ENCODE data around the gene RHOBTB1.

RHOBTB1 gene

DNA sequence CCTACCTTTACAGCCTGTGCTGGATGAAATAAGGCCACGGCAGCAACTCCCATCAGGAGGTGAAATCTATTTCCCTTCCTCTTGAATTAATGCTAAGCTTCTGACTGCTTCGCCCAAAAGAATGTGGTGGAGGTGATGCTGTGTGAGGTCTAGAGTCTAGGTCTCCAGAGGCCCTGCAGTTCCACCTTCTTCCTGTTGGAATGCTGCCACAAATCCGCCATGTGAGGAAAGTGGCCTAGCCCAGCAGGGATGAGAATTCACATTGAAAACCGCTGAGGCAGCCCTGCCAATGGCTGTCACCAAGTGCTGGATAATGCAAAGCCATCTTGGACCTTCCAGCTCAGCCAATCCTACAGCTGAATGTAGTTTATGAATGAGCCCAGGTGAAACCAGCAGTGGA lies 28.0 kb downstream of the RHOBTB1 start:
- no peak for DNase-seq (ENCODE audit: low read depth)
- no peak overlapping the region for H3K4me3 ChIP-seq (ENCODE audit: low read depth, low read length)
- TF ChIP-seq, protein P1, sequence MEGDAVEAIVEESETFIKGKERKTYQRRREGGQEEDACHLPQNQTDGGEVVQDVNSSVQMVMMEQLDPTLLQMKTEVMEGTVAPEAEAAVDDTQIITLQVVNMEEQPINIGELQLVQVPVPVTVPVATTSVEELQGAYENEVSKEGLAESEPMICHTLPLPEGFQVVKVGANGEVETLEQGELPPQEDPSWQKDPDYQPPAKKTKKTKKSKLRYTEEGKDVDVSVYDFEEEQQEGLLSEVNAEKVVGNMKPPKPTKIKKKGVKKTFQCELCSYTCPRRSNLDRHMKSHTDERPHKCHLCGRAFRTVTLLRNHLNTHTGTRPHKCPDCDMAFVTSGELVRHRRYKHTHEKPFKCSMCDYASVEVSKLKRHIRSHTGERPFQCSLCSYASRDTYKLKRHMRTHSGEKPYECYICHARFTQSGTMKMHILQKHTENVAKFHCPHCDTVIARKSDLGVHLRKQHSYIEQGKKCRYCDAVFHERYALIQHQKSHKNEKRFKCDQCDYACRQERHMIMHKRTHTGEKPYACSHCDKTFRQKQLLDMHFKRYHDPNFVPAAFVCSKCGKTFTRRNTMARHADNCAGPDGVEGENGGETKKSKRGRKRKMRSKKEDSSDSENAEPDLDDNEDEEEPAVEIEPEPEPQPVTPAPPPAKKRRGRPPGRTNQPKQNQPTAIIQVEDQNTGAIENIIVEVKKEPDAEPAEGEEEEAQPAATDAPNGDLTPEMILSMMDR (IDR thresholded peaks at IDR 0.05; ENCODE audit: insufficient read depth, low read depth, low read length, missing control alignments): peak; percentile 1

DNA sequence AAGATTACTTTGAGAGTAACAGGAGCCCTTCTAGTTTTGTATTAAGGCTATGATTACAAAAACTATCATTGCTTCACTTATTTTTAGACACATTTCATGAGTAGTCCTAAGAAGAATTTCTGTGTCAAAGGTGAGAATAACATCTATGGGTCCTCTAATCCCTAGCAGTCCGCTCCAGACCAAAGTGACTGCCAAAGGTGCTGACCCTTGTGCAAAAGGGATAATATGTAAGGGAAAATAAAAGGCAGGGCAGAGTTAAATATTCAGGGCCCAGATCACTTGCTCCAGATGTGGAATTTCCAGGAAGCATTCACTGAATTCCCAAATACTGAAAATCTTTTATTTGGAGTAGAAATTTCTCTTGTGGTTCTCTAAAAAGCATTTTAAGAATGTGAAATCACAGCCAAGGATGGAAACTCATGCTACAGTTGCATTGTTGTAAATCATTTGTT lies 29.3 kb downstream of the RHOBTB1 start:
- H3K4me3 ChIP-seq (ENCODE audit: low read depth, low read length): no peak overlapping the region
- TF ChIP-seq, protein P1 (IDR thresholded peaks at IDR 0.05; ENCODE audit: insufficient read depth, low read depth, low read length, missing control alignments): no peak
- no peak for DNase-seq (ENCODE audit: low read depth)

DNA sequence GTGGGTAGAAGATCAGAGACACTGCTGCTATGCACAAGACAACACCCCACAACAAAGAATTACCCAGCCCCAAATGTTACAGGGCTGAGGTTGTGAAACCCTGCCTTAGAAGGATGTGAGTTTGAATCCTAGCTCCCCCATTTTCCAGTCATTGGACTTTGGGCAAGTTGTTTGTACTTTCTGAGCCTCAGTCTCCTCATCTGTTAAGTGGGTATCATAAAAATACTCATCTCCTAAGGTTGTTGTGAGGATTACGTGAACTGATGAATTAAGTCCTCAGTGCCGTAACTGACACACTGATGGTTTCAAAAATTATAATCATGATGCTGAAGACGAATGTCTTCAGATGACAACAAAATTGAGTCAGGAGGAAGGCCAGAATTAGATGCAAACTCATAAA lies 30.3 kb downstream of the RHOBTB1 start:
- no peak overlapping the region for H3K4me3 ChIP-seq (ENCODE audit: low read depth, low read length)
- no peak for DNase-seq (ENCODE audit: low read depth)
- TF ChIP-seq, protein P1 (IDR thresholded peaks at IDR 0.05; ENCODE audit: insufficient read depth, low read depth, low read length, missing control alignments): no peak

DNA sequence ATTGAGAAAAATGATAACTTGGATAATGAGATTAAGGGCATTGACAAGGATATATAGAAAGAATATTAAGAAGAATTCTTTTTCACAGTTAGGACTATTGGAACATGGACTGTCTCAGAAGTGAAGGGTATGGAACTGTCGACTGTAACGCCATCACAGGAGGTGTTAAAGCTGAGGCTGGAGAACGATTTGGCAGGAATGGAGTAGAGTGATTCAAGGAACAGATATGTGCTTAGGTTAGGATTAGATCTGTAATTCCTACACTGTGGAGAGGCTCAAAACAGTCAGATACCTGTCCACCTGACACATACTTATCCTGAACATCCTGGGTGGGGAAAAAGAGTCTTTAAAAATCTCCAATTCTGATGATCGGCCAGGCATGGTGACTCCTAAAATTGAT lies 30.9 kb downstream of the RHOBTB1 start:
- no peak overlapping the region for H3K4me3 ChIP-seq (ENCODE audit: low read depth, low read length)
- no peak for DNase-seq (ENCODE audit: low read depth)
- TF ChIP-seq, protein P1 (IDR thresholded peaks at IDR 0.05; ENCODE audit: insufficient read depth, low read depth, low read length, missing control alignments): no peak

DNA sequence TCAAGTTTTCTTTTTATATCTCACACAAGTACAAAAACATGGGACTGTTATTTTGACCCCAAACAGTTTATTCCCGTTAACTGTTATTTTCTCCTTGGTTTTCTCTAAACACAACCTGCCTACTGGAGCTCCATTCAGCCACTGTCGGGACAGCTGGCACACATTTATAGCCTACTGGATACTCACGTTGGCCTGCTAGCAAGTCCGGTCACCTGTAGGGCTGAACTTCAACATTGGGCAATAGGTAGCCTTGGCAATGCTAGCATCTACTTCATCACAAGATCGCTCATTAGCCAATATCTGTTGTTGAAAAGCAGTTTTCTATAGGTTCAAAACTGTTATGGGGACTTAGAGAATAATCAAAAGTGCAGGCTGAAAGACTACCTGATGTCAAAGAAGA lies 32.3 kb downstream of the RHOBTB1 start:
- no peak for DNase-seq (ENCODE audit: low read depth)
- H3K4me3 ChIP-seq (ENCODE audit: low read depth, low read length): no peak overlapping the region
- TF ChIP-seq, protein P1 (IDR thresholded peaks at IDR 0.05; ENCODE audit: insufficient read depth, low read depth, low read length, missing control alignments): no peak

DNA sequence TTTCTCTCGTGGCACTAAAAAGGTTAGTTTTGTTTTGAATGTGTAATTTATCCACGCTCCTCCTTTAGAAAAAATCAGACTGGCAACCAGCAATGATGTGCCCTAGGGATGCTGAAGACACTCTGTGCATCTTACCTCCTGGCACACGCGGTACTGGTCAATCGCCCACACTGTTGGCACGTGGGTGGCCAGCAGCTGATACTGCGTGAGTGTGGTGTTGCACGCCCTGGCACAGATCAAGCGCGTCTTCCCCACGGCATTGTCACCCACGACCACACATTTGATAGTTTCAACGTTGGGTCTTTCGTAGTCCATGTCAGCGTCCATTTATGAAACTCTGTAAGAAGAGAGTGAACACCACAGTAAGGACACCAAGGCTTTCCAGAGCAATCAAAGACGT lies 32.8 kb downstream of the RHOBTB1 start:
- TF ChIP-seq, protein P1 (IDR thresholded peaks at IDR 0.05; ENCODE audit: insufficient read depth, low read depth, low read length, missing control alignments): no peak
- DNase-seq (ENCODE audit: low read depth): no peak

DNA sequence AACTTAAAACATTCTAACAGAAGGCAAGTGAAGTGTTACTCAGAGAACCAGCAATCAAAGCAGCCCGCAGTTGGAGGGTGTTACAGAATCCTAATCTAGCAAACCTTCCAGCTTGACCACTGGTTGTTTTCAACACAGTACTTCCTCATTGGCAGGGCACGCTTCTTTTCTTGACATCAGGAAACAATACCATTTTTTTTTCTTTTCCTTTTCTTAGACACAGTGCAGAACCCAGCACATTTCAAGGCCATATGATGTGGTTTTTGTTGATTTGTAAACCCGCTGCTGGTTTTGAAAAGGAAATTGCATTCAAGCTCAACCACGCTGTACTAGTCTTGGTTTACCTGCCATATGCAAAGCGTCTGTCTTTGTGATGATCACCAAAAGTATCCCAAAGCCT lies 33.4 kb downstream of the RHOBTB1 start:
- TF ChIP-seq, protein P1 (IDR thresholded peaks at IDR 0.05; ENCODE audit: insufficient read depth, low read depth, low read length, missing control alignments): no peak
- peak; percentile 15 for DNase-seq (ENCODE audit: low read depth)

More for the DNA sequence above, 32.8 kb downstream of the RHOBTB1 start:
- H3K4me3 ChIP-seq (ENCODE audit: low read depth, low read length): no peak overlapping the region

More for the DNA sequence above, 33.4 kb downstream of the RHOBTB1 start:
- no peak overlapping the region for H3K4me3 ChIP-seq (ENCODE audit: low read depth, low read length)
